Neural cell (in vitro differentiated cells): Measurements from ENCODE around the gene ITPR3. TPM values are rescaled to one million over a fixed set of nuclear protein-coding genes. Genes with fewer than 3 reads are reported as not detected.
"Not testable (repeated sequence)": the region's sequence is repeated elsewhere in the genome, so short reads cannot be mapped to it uniquely, and the experiment has no call there.

Experiments
- H2AFZ ChIP-seq: fragments of 200-600, 300-800 bp; sonication (generic), shearing (Covaris generic); 2 replicates; pipeline ENCODE4 v1.6.0; 2014; ENCODE audit warnings: low read depth, mild to moderate bottlenecking, antibody characterized with exemption, low read length, moderate library complexity
- H3F3A ChIP-seq: fragments of 200-600 bp; shearing (Covaris generic); 2 replicates; pipeline ENCODE4 v1.6.1; 2016; ENCODE audit warnings: mild to moderate bottlenecking, moderate library complexity, mixed read lengths, antibody characterized with exemption, low read length; ENCODE audit not compliant: insufficient read depth, poor library complexity, severe bottlenecking
- H3K27ac ChIP-seq: fragments of 200-600, 300-800 bp; sonication (generic), shearing (Covaris generic); 2 replicates; pipeline ENCODE4 v1.5.1; 2014; ENCODE audit warnings: mild to moderate bottlenecking, low read length, moderate library complexity
- H3K27me3 ChIP-seq: fragments of 300-800, 200-600 bp; sonication (generic), shearing (Covaris generic); 2 replicates; pipeline ENCODE4 v1.6.0; 2014; ENCODE audit warnings: mild to moderate bottlenecking, low read depth, low read length, moderate library complexity; ENCODE audit not compliant: insufficient read depth
- H3K36me3 ChIP-seq: fragments of 300-800, 200-600 bp; sonication (generic), shearing (Covaris generic); 2 replicates; pipeline ENCODE4 v1.5.1; 2014; ENCODE audit warnings: mild to moderate bottlenecking, antibody characterized with exemption, low read length, moderate library complexity; ENCODE audit not compliant: insufficient read depth
- H3K4me2 ChIP-seq: fragments of 300-800, 200-600 bp; sonication (generic), shearing (Covaris generic); 2 replicates; pipeline ENCODE4 v1.6.0; 2014; ENCODE audit warnings: mild to moderate bottlenecking, low read length
- H3K4me3 ChIP-seq: fragments of 300-800, 200-600 bp; sonication (generic), shearing (Covaris generic); 2 replicates; pipeline ENCODE4 v1.5.1; 2014; ENCODE audit warnings: mild to moderate bottlenecking, low read length, moderate library complexity
- H3K79me2 ChIP-seq: fragments of 200-600 bp; shearing (Covaris generic); replicated peaks from 2 replicates; pipeline ENCODE4 v1.6.0; 2014; ENCODE audit warnings: mild to moderate bottlenecking, low read length, moderate library complexity; ENCODE audit not compliant: insufficient read depth
- H3K9ac ChIP-seq: fragments of 300-800, 200-600 bp; sonication (generic), shearing (Covaris generic); 2 replicates; pipeline ENCODE4 v1.6.1; 2016; ENCODE audit warnings: mild to moderate bottlenecking, low read length, mixed read lengths
- H3K9me2 ChIP-seq: fragments of 200-600 bp; shearing (Covaris generic); 2 replicates; pipeline ENCODE4 v1.6.1; 2016; ENCODE audit warnings: mild to moderate bottlenecking, low read length, mixed read lengths; ENCODE audit not compliant: insufficient read depth
- H3K9me3 ChIP-seq: fragments of 200-600, 300-800 bp; sonication (generic), shearing (Covaris generic); 2 replicates; pipeline ENCODE4 v1.6.1; 2016; ENCODE audit warnings: mild to moderate bottlenecking, mixed run types, low read length, moderate library complexity, mixed read lengths
- H4K20me1 ChIP-seq: fragments of 200-600 bp; shearing (Covaris generic); 2 replicates; pipeline ENCODE4 v1.6.1; 2016; ENCODE audit warnings: mild to moderate bottlenecking, mixed run types; ENCODE audit not compliant: insufficient read depth
- EP300 ChIP-seq: fragments of 450-650 bp; conservative IDR thresholded peaks from 2 replicates; pipeline ENCODE4 v1.6.1; 2014; ENCODE audit warnings: antibody characterized with exemption, mild to moderate bottlenecking, moderate library complexity; ENCODE audit not compliant: poor library complexity, severe bottlenecking
- EZH2 ChIP-seq: fragments of 200-600, 300-800 bp; shearing (Covaris generic), sonication (generic); IDR thresholded peaks from 2 replicates; pipeline ENCODE4 v1.6.1; 2014; ENCODE audit warnings: antibody characterized with exemption, low read length, borderline replicate concordance, mild to moderate bottlenecking; ENCODE audit not compliant: insufficient read depth, poor library complexity, severe bottlenecking
- MXI1 ChIP-seq: fragments of 450-650 bp; conservative IDR thresholded peaks from 2 replicates; pipeline ENCODE4 v1.6.1; 2014; ENCODE audit warnings: antibody characterized with exemption, mild to moderate bottlenecking; ENCODE audit not compliant: poor library complexity, severe bottlenecking
- POLR2AphosphoS5 ChIP-seq: IDR thresholded peaks from 2 replicates; pipeline ENCODE4 v1.6.1; 2012
- RAD21 ChIP-seq: fragments of 450-650 bp; conservative IDR thresholded peaks from 2 replicates; pipeline ENCODE4 v1.6.1; 2014; ENCODE audit warnings: antibody characterized with exemption, mild to moderate bottlenecking, moderate library complexity
- REST ChIP-seq: IDR thresholded peaks from 2 replicates; pipeline ENCODE4 v1.6.1; 2012; ENCODE audit warnings: borderline replicate concordance
- SMC3 ChIP-seq: fragments of 450-650 bp; conservative IDR thresholded peaks from 2 replicates; pipeline ENCODE4 v1.6.1; 2014; ENCODE audit warnings: antibody characterized with exemption, mild to moderate bottlenecking, moderate library complexity; ENCODE audit not compliant: poor library complexity
- TAF1 ChIP-seq: IDR thresholded peaks from 2 replicates; pipeline ENCODE4 v1.6.1; 2012; ENCODE audit warnings: low read depth
- polyA plus RNA-seq: library from polyadenylated mRNA; depleted of rRNA; stranded (reverse); fragments of >200 nt; gene quantifications from 2 replicates; pipeline ENCODE4 v1.2.3, GENCODE V29; 2014

The ITPR3 gene
- polyA plus RNA-seq, 1 donor from 2014 or later, result 0.11 TPM

DNA sequence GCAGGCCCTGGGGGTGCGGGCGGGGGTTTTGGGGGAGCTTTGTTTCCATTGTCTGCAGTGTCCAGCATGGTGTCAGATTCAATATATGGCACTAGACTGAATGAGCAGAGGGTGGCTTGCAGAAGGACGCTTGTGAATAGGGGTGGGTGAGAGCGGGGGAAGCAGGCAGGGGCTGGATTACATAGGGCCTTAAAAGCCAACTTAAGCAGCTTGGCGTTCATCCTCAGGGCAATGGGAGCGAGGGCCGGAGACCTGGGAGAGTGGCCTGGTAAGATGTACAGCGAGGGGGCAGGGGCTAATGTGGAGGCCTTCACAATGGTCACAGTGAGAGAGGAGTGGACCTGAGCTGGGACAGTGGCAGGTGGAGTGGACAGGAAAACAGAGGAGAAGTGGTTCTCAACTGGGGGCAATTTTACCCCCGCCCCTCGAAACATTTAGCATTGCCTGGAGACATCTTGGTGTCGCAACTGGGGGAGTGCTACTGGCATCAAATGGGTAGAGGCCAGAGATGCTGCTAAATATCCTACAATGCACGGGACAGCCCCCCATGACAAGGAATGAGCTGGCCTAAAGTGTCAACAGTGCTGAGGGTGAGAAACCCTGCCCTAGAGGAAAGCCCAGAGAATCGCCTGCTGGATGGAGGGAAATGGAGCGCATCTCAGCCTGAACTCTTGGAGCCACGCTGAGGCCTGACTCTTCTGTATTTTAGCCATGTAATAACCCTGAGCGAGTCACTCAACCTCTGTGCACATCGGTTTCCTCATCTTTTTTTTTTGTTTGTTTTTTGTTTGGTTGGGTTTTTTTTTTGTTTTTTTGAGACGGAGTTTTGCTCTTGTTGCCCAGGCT, 25.9 kb upstream of the ITPR3 start (continued):
- TF ChIP-seq EZH2, result no peak

- H3F3A ChIP-seq, H3K4me3 ChIP-seq: not testable (repeated sequence)
Measured at GRCh38 chr6:33596894-33597293, 24.2 kb upstream of the ITPR3 start.

DNA sequence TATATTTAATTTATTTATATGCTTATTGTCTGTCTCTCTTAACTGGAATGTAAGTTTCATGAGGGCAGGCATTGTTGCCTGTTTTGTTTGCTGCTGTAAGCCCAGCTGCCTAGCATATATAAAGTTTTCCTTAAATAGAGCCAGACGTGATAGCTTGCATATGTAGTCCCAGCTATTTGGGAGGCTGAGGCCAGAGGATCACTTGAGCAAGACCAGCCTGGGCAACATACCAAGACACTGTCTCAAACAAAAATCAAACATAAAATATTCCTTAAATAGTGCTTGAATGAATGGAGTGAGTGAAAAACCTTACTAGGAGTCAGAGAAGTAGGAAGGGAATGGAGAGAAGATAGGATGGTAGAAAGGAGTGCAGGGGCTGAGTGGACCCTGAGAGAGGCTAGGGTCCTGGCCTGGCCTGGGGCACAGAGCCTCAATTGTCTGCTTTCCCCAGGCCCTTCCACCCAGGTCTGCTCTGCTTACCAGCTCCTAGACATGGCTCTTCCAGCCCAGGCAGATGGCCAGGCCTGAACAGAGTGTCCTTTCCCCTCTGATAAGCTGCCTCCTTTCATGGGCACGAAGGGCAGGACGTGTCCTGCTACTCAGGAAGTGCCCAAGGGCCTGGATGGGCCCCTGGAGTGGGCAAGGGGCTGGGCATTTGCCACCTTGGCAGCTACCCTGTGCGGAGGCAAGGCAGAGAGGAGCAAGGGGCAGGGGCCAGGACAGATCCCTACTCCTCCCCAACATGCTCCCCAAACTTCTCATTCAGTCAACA, 23.4 kb upstream of the ITPR3 start:
- Histone ChIP-seq H4K20me1 (no peaks in the 10 kb centered on the region), H3K4me3 (no peak overlapping the region), H3F3A (no peaks in the 10 kb centered on the region), H3K27ac (no peak overlapping the region), H3K9ac (no peak overlapping the region), H3K9me3 (no peaks in the 10 kb centered on the region), H3K27me3 (no peaks in the 10 kb centered on the region), H3K79me2 (no peaks in the 10 kb centered on the region), H3K36me3 (no peaks in the 10 kb centered on the region), H2AFZ (no peak overlapping the region), H3K4me2 (no peak overlapping the region), H3K9me2 (no peaks in the 10 kb centered on the region)
- TF ChIP-seq MXI1 (no peak), POLR2AphosphoS5 (no peak), EZH2 (no peak), REST (no peak), RAD21 (no peak)

More at GRCh38 chr6:33596894-33597293, 24.2 kb upstream of the ITPR3 start:
- H3K4me2 ChIP-seq, H3K27me3 ChIP-seq, H3K9ac ChIP-seq, H3K79me2 ChIP-seq, H3K9me3 ChIP-seq, H2AFZ ChIP-seq, H4K20me1 ChIP-seq, H3K36me3 ChIP-seq, H3K27ac ChIP-seq, H3K9me2 ChIP-seq: not testable (repeated sequence)

DNA sequence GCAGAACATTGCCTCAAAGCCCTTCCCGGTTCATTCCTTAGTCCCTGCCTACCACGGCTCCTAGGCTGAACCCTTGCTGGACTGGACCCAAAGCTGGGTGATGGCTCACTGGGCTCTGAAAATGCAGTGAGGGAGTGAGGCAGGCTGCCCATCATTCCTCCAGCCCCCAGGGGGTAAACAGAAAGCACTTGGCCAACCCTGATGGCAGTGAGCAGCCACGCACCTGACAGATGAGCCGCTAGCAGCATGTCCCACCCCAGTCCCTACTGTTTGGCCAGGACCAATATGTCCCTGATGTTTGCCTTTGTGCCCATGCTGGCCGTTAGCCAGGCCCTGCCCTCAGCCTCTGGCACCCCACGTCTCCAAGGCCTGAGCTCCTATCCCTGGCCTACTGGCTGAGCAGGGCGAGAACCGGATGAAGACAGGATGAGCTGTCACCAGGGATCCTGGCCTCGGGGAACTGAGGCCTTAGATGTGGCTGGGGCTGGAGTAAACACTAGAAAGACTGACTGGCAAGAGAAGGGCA, 21.6 kb upstream of the ITPR3 start:
- H3K36me3 ChIP-seq, result no peaks in the 10 kb centered on the region
- no peak overlapping the region for H3K4me3 ChIP-seq
- no peaks in the 10 kb centered on the region for H3F3A ChIP-seq
- no peak overlapping the region for H3K27ac ChIP-seq
- no peaks in the 10 kb centered on the region for H3K79me2 ChIP-seq
- H3K4me2 ChIP-seq, result no peak overlapping the region
- no peaks in the 10 kb centered on the region for H3K9me3 ChIP-seq
- no peak overlapping the region for H3K9ac ChIP-seq
- H3K27me3 ChIP-seq, result no peaks in the 10 kb centered on the region
- H4K20me1 ChIP-seq, result no peaks in the 10 kb centered on the region
- no peak overlapping the region for H2AFZ ChIP-seq
- H3K9me2 ChIP-seq, result no peaks in the 10 kb centered on the region
- TF ChIP-seq TAF1 (no peak), EP300 (no peak), EZH2 (no peak), RAD21 (no peak), MXI1 (no peak), POLR2AphosphoS5 (no peak), REST (no peak), SMC3 (no peak)
